GDM1 (cell line): ENCODE results near the gene RAB3A.

Source experiments
- DNase-seq: peaks from one replicate; lab custom pipeline; 2025; lab: John Stamatoyannopoulos, UW

The RAB3A gene

GRCh38 chr19:18197306-18197705, 6.5 kb downstream of the RAB3A start:
- no peak for DNase-seq

DNA sequence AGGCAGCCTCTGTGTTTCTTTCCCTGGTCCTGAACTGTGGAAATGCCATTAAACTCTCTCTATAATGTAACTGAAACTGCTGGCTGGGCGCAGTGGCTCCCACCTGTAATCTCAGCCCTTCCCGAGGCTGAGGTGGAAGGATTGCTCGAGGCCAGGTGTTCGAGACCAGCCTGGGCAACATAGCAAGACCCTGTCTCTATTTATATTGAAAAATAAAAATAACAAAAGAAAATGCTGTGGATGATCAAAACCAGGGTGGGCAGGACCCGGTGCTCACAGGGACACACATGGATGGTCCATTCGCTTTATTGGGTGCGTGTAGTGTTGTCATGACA, 7.4 kb downstream of the RAB3A start:
- DNase-seq, result no peak

GRCh38 chr19:18194554-18195238, 9.1 kb downstream of the RAB3A start:
- DNase-seq, result peak; percentile 19

GRCh38 chr19:18194181-18194530, 9.7 kb downstream of the RAB3A start:
- no peak for DNase-seq

DNA sequence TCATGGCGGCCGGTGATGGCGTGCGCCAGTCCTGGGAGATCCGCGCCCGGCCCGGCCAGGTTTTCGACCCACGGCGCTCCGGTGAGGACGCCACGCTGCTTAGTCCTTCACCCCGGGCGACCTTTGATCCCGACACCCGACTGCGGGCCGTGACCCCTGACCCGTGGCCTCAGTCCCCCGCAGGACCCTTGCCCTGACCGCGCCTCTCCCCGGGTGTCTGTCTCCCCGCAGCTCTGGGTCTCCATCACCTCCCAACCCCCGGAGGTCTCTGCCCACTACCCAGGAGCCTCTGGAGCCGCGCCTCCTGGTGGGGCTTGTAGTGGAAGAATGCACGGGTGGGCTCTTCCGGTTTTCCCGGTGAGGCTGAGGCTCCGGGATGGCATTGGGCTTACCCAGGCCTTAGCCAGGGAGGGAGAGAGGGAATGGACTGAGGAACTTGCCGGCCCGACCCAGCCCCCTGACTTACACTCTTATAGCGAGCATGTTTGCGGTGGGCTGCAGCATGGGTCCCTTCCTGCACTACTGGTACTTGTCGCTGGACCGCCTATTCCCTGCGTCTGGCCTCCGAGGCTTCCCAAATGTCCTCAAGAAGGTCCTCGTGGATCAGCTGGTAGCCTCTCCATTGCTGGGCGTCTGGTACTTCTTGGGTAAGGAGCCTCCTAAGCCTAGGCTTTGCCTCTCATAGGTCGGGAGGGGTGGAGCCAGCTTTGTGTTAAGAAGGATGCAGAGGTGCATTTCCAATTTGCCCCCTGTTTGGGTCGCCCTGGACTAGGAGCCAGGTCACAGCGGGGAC, 10.3 kb downstream of the RAB3A start:
- no peak for DNase-seq

- DNase-seq, result peak; percentile 100
These were observed 11.0 kb downstream of the RAB3A start, which contains the start of gene MPV17L2 for GRCh38 chr19:18192673-18193387. Gene MPV17L2 (plus strand): TSS chr19:18193218. CDS start chr19:18193282, 64 bp downstream.

- no peak for DNase-seq
These were observed 12.2 kb downstream of the RAB3A start for GRCh38 chr19:18191640-18192062.

GRCh38 chr19:18190278-18190677, 13.6 kb downstream of the RAB3A start:
- no peak for DNase-seq

- DNase-seq, result no peak
These were observed 18.3 kb downstream of the RAB3A start for GRCh38 chr19:18185538-18185937.

DNA sequence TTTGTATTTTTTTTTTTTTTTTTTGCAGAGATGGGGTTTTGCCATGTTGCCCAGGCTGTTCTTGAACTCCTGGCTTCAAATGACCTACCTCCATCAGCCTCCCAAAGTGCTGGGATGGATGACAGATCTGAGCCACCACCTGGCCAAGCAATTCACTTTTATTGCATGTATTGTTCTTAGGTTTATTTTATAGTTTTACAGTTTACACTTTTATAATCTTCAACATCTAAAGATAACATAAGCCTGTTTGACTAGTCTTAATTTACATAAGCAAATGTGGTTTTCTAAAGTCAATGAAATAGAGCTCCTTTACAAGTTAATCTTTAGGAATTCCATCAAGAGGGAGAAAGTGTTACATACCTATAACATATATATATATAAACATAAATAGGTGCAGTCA, 20.3 kb downstream of the RAB3A start:
- DNase-seq, result no peak

DNA sequence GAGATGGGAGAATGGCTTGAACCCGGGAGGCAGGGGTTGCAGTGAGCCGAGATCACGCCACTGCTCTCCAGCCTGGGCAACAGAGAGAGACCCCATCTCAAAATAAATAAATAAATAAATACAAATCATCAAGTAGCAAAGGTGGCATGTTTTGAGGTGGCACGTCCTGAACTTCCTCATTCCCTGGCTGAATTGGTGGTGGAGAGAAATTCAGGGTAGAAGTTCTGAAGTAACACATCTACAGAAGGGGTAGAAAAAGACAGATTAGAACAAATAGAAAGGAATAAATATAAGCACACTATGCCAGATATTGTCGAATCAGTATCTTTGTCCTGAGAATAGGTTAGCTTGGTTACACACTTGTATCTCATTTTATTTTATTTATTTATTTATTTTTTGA, 23.9 kb downstream of the RAB3A start:
- DNase-seq, result no peak

DNA sequence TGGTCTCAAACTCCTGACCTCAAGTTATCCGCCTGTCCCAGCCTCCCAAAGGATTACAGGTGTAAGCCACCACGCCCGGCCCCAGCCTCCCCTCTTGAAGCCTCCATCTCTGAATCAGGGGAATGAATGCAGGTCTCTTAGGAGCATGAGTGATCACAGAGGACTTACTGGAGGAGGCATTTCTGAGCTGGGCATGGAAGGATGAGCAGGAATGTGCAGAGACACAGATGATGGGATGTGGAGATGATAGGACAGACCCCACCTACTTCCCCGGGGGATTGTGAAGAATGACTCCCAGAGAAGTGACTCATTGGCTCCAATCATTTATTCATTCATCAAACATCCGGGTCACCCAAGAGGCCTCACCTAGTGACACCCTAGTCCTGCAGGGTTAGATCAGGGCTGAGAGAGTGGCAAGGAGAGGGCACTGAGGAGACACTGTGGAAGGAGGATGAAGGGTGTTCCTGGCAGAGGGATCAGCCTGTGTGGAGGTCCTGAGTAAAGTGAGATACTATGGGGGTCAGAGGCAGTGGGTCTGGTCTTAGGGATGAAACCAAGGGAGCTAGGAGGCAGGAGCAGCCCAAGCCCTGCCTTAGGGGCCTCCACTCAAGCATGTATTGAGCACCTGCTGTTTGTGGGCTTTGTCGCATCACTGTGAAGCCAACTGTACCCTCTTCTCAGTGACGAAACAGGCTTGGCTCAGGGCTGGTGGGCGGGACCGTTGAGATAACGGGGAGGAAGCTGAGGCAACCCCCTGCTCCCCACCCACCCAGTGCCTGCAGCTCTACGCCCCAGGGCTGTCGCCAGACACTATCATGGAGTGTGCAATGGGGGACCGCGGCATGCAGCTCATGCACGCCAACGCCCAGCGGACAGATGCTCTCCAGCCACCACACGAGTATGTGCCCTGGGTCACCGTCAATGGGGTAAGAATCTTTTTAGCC, 27.2 kb downstream of the RAB3A start:
- no peak for DNase-seq

GRCh38 chr19:18174983-18175382, 28.9 kb downstream of the RAB3A start:
- DNase-seq, result no peak

- DNase-seq, result peak; percentile 15
These were observed 30.1 kb downstream of the RAB3A start, which contains the start of gene IFI30 for GRCh38 chr19:18173572-18174288. Gene IFI30 (plus strand): TSS chr19:18173813. CDS start chr19:18173842, 29 bp downstream.

- no peak for DNase-seq
These were observed 30.7 kb downstream of the RAB3A start for GRCh38 chr19:18173054-18173571.

DNA sequence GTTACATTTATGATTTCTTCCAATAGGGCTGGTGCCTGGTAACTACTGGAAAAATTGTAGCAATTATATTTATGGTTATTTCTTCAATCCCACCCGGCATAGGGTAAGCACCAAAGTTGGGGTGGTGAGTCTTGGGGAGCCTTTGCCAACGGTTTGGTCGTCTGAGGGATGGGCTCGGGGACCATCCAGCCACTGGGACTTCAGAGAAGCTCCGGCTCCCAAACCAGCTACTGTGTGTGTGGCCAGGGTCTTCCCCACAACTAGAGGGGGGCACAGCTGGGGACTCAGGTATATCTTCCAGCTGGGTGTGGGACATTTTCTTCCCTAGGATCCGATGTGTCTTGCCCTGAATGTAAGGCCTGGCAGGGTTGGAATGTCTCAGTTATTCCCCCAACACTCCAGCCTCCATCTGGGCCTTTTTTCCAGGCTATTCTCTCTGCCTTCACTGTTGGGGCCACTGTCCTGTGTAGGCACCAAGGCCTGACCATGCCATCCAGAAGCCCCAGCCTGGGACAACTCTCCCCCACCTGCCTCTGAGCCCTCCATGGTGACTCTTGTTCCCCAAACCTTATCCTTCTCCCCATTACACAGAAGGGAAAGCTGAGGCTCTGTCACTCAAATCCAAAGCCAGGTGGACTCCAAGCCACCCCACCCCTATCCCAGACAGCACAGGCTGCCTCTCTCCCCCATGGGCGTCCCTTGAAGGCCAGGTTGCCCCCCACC, 31.4 kb downstream of the RAB3A start:
- no peak for DNase-seq

- DNase-seq, result no peak
These were observed 32.1 kb downstream of the RAB3A start for GRCh38 chr19:18171605-18172327.

DNA sequence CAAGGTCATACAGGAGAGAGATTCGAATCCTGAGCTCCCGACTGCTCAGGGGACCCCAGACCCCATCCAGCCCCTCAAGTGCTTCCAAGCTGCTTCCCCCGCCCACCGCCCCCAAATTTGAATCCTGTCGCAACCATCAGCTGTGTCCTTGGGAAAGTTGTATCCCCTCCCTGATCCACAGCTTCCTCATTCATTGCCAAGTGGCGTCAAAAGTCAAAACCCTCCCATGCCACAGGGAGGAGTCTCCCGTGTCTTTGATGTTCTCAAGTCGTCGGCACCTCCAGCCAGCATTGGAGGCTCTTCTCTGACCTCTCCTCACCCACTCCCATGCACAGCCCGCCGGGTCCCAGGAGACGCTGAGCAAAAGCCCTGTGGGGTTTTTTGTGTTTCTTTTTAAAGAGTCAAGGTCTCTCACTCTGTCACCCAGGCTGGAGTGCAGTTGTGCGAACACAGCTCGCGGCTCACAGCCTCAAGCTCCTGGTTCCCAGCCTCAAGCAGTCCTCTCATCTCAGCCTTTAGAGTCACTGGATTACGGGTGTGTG, 33.1 kb downstream of the RAB3A start:
- DNase-seq, result no peak
